ENCODE results near the gene UQCC3. TPM values are rescaled to one million over a fixed set of nuclear protein-coding genes. Genes with fewer than 3 reads are reported as not detected.

Gene UQCC3
- total and polyA plus RNA-seq, 2 of the 4 experiments (the other 2 are of a cell fraction) = 5.7 to 9.7 TPM

DNA sequence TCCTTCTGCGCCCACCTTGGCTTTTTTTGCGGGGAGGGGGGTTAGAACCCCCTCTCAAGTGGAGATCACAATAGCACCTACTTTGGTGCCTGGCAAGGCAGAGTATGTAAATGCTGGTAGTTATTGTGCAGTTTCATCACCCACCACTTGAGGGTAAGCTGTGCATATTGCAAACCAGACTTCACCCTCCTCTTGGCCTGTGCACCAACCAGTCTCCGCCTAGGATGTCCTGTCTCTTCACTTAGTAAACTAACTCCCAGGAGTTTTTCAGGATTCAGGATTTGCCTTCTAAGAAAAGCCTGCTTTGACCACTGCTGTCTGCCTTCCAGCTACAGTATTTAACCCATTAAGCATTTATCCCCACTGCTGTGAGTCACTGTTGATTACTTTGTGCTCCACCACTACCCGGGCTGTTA is 9.4 kb downstream of the UQCC3 start:
- Histone ChIP-seq H3K23ac (ENCODE audit: low read depth, low read length) (no peak overlapping the region), H3K27me3 (ENCODE audit: control insufficient read depth, insufficient read depth, low read length) (no peaks in the 10 kb centered on the region), H2BK5ac (ENCODE audit: low read depth, low read length, poor library complexity, severe bottlenecking) (peak overlapping the region; percentile 40), H2AFZ (replicated peaks; ENCODE audit: low read length, poor library complexity) (peak overlapping the region; percentile 87), H3K14ac (replicated peaks; ENCODE audit: low read depth, low read length) (no peak overlapping the region), H4K20me1 (ENCODE audit: insufficient read depth, low read length) (no peaks in the 10 kb centered on the region), H3K9me1 (ENCODE audit: insufficient read depth, low read length) (peaks cover 4% of the 10 kb centered on the region; the same call in 1 of the 2 replicates), H3K4me2 (ENCODE audit: low read depth, low read length) (no peak overlapping the region), H2BK120ac (ENCODE audit: low read depth, low read length) (peak overlapping the region; percentile 20; the same call in 1 of the 2 replicates), H2AK9ac (replicated peaks; ENCODE audit: low read depth, low read length, poor library complexity) (peak overlapping the region; percentile 92), H2AK5ac (ENCODE audit: low read depth, low read length) (no peak overlapping the region), H3K27ac (ENCODE audit: insufficient read depth, low read length) (peak overlapping the region; percentile 12; the same call in 1 of the 2 replicates), H3K9me3 (ENCODE audit: control insufficient read depth, insufficient read depth, low read length) (no peaks in the 10 kb centered on the region), H3K9ac (ENCODE audit: low read depth, low read length) (no peak overlapping the region), H3K79me1 (ENCODE audit: low read depth in 1 of 2, low read length in 2 of 2) (peaks cover 5 to 23% of the 10 kb centered on the region in 2 experiments; a peak in 3 of 4 replicates), H3K4ac (ENCODE audit: low read depth, low read length) (peak overlapping the region; percentile 31; the same call in 1 of the 2 replicates), H3K18ac (ENCODE audit: low read depth, low read length) (no peak overlapping the region), H3K56ac (ENCODE audit: extremely low read depth, insufficient read depth, low read length) (no peak overlapping the region), H3K4me1 (ENCODE audit: control insufficient read depth, insufficient read depth, low read length) (peaks cover 8% of the 10 kb centered on the region), H3K4me3 (ENCODE audit: insufficient read depth, low read depth, low read length) (no peak overlapping the region), H4K8ac (ENCODE audit: low read depth in 2 of 2, low read length in 2 of 2) (peak overlapping the region in 1 of 2 experiments; percentile 54; a peak in 2 of 4 replicates), H4K91ac (ENCODE audit: insufficient read depth, low read depth, low read length) (peak overlapping the region; percentile 66), H4K5ac (ENCODE audit: low read depth, low read length) (peak overlapping the region; percentile 59; the same call in 1 of the 2 replicates), H3K36me3 (ENCODE audit: control insufficient read depth, insufficient read depth, low read length) (peaks cover 15% of the 10 kb centered on the region), H2BK15ac (ENCODE audit: low read depth, low read length) (no peak overlapping the region), H2BK20ac (ENCODE audit: low read depth, low read length) (0 out of 2 replicates have a peak overlapping the region, but pooled peaks have one; percentile 26)
- CTCF ChIA-PET = interaction anchor here (0.7 to 2.0 kb wide), 7 partner anchors 9 to 286 kb away, joined by 3 to 11 read pairs (median 5); partner anchors contain the start of gene LRRN4CL
- in situ Hi-C loops (cut with MboI; ENCODE audit: low sequenced_read_pairs) (no loop called here), dilution Hi-C loops (cut with HindIII; ENCODE audit: low sequenced_read_pairs, unreplicated experiment) (no loop called here), intact Hi-C loops (cut with micrococcal nuclease) (loop anchor here (2.0 kb wide), 1 partner anchor 14 kb away; no protein-coding TSS in a partner anchor)
- DNase-seq = peak; percentile 87
- WGBS, 2 experiments (ENCODE audit: extremely low coverage in 2 of 2, insufficient read length in 1 of 2) = no CpG with 5 or more reads among the region's 4 CpGs
- no TSS peak for BruUV-seq (replicated peaks)
- POLR2A ChIA-PET (ENCODE audit: unreplicated experiment) = interaction anchor here (0.8 to 1.6 kb wide), 6 partner anchors 8 to 28 kb away, joined by 3 to 10 read pairs (median 4); partner anchors contain the start of genes C11orf98, CSKMT, INTS5 and LBHD1
- ATAC-seq (ENCODE audit: low read depth) = peak; percentile 93
- TF ChIP-seq BHLHE40 (IDR thresholded peaks at IDR 0.05; ENCODE audit: low read depth, low read length) = no peak
- TF ChIP-seq RAD21 (IDR thresholded peaks at IDR 0.05; ENCODE audit: low read length) = peak; percentile 61
- no peak for TF ChIP-seq MAFK (IDR thresholded peaks at IDR 0.05; ENCODE audit: low read depth, low read length)
- no peak for TF ChIP-seq RCOR1 (IDR thresholded peaks at IDR 0.05; ENCODE audit: insufficient replicate concordance, low read length)
- TF ChIP-seq, protein P1, sequence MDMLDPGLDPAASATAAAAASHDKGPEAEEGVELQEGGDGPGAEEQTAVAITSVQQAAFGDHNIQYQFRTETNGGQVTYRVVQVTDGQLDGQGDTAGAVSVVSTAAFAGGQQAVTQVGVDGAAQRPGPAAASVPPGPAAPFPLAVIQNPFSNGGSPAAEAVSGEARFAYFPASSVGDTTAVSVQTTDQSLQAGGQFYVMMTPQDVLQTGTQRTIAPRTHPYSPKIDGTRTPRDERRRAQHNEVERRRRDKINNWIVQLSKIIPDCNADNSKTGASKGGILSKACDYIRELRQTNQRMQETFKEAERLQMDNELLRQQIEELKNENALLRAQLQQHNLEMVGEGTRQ (IDR thresholded peaks at IDR 0.05; ENCODE audit: low read depth, low read length) = no peak
- no peak for TF ChIP-seq FOS (IDR thresholded peaks at IDR 0.05; ENCODE audit: low read depth, low read length)
- no peak for TF ChIP-seq RFX5 (IDR thresholded peaks at IDR 0.05; ENCODE audit: low read depth, low read length)
- peak; percentile 43 for TF ChIP-seq SMC3 (IDR thresholded peaks at IDR 0.05; ENCODE audit: low read depth, low read length)
- TF ChIP-seq NFE2L2 (IDR thresholded peaks at IDR 0.05; ENCODE audit: low read depth, low read length) = no peak
- no peak for TF ChIP-seq MAZ (IDR thresholded peaks at IDR 0.05; ENCODE audit: borderline replicate concordance, low read depth, low read length)
- TF ChIP-seq, protein P2, sequence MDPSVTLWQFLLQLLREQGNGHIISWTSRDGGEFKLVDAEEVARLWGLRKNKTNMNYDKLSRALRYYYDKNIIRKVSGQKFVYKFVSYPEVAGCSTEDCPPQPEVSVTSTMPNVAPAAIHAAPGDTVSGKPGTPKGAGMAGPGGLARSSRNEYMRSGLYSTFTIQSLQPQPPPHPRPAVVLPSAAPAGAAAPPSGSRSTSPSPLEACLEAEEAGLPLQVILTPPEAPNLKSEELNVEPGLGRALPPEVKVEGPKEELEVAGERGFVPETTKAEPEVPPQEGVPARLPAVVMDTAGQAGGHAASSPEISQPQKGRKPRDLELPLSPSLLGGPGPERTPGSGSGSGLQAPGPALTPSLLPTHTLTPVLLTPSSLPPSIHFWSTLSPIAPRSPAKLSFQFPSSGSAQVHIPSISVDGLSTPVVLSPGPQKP (IDR thresholded peaks at IDR 0.05; ENCODE audit: borderline replicate concordance, low read depth, low read length) = no peak
- TF ChIP-seq POLR2A (IDR thresholded peaks at IDR 0.05; ENCODE audit: low read depth, low read length) = no peak
- no peak for TF ChIP-seq MXI1 (IDR thresholded peaks at IDR 0.05; ENCODE audit: borderline replicate concordance, low read depth, low read length)
- TF ChIP-seq, protein P3, sequence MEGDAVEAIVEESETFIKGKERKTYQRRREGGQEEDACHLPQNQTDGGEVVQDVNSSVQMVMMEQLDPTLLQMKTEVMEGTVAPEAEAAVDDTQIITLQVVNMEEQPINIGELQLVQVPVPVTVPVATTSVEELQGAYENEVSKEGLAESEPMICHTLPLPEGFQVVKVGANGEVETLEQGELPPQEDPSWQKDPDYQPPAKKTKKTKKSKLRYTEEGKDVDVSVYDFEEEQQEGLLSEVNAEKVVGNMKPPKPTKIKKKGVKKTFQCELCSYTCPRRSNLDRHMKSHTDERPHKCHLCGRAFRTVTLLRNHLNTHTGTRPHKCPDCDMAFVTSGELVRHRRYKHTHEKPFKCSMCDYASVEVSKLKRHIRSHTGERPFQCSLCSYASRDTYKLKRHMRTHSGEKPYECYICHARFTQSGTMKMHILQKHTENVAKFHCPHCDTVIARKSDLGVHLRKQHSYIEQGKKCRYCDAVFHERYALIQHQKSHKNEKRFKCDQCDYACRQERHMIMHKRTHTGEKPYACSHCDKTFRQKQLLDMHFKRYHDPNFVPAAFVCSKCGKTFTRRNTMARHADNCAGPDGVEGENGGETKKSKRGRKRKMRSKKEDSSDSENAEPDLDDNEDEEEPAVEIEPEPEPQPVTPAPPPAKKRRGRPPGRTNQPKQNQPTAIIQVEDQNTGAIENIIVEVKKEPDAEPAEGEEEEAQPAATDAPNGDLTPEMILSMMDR (conservative IDR thresholded peaks at IDR 0.05; ENCODE audit: low read depth, low read length) = peak; percentile 65
- TF ChIP-seq CHD1 (IDR thresholded peaks at IDR 0.05; ENCODE audit: low read depth, low read length) = no peak

Data from IMR-90 (cell line).